Measurements from ENCODE around the gene CHMP6. TPM values are rescaled to one million over a fixed set of nuclear protein-coding genes. Genes with fewer than 3 reads are reported as not detected.

CHMP6 gene
- total RNA-seq, 1 donor from 2014 or later, result 29.9 TPM

DNA sequence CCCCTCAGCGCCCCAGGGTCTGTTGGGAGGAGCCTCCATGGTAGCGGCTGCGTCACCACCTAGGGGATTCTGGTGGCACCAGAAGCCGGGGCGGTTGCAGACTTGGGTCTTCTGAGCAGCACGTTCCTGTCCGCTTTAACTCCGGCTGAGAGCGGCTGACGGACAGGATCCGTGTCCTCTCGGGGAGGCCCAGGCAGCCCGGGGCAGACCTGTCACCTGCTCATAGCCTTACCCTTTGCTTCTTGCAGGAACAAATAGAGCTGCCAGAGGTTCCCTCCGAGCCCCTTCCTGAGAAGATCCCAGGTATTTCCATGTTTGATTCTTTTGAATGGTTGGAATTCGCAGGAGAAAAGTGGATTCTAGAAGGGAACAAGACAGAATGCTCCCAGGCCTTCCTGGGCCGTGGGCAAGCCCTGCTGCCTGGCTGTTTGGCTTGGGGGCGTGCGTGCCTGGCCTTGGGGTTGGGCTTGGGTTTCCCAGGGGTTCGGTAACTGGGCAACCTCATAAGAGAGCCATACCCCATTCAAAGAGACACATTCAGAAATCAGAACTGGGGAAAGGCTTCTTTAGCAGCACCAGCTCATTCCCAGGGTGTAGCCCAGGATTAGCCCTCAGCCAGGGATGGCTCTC is 6.6 kb downstream of the CHMP6 start:
- no peak for TF ChIP-seq CTCF (IDR thresholded peaks at IDR 0.05)
- H3K36me3 ChIP-seq, result peaks cover 52% of the 10 kb centered on the region
- ATAC-seq (no peak), DNase-seq (no peak)
- intact Hi-C loops (cut with DNase I), result no loop called here
- peaks cover 16% of the 10 kb centered on the region for H3K4me1 ChIP-seq
- peaks cover 3% of the 10 kb centered on the region for H3K27me3 ChIP-seq
- H3K9me3 ChIP-seq, result no peaks in the 10 kb centered on the region
- H3K27ac ChIP-seq, result no peak overlapping the region
- H3K4me3 ChIP-seq, result no peak overlapping the region

- Histone ChIP-seq H3K9me3 (no peaks in the 10 kb centered on the region), H3K27ac (no peak overlapping the region), H3K27me3 (peaks cover 10% of the 10 kb centered on the region), H3K4me3 (no peak overlapping the region), H3K4me1 (peaks cover 16% of the 10 kb centered on the region), H3K36me3 (peaks cover 52% of the 10 kb centered on the region)
- no peak for TF ChIP-seq CTCF (IDR thresholded peaks at IDR 0.05)
- DNase-seq (no peak), ATAC-seq (no peak)
- intact Hi-C loops (cut with DNase I), result no loop called here
Observed at GRCh38 chr17:80998748-80999535, 7.3 kb downstream of the CHMP6 start.

- peaks cover 52% of the 10 kb centered on the region for H3K36me3 ChIP-seq
- no peak for TF ChIP-seq CTCF (IDR thresholded peaks at IDR 0.05)
Observed at GRCh38 chr17:80999536-81000333, 8.1 kb downstream of the CHMP6 start.

DNA sequence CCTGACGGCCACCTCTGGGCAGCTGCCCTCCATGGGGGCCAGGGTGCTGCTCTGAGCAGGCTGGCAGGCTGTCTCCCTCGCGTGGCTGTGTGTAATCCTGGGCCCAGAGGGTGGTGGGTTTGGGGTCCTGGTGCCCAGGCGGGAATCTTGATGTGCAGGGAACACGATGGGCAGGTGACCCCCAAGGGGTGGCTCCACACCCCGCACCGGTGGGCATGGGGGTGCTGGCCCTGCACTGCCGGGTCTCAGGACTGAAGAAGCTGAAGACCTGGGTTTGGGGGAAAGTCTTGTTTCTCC is 8.6 kb downstream of the CHMP6 start:
- intact Hi-C loops (cut with DNase I), result no loop called here
- TF ChIP-seq CTCF (IDR thresholded peaks at IDR 0.05), result no peak
- ATAC-seq, result no peak
- DNase-seq, result no peak
- no peaks in the 10 kb centered on the region for H3K9me3 ChIP-seq
- peaks cover 23% of the 10 kb centered on the region for H3K27me3 ChIP-seq
- peaks cover 47% of the 10 kb centered on the region for H3K36me3 ChIP-seq
- peaks cover 22% of the 10 kb centered on the region for H3K4me1 ChIP-seq
- H3K4me3 ChIP-seq, result no peak overlapping the region
- no peak overlapping the region for H3K27ac ChIP-seq

More at GRCh38 chr17:80999536-81000333, 8.1 kb downstream of the CHMP6 start:
- DNase-seq (no peak), ATAC-seq (no peak)
- intact Hi-C loops (cut with DNase I), result no loop called here
- Histone ChIP-seq H3K4me1 (peaks cover 22% of the 10 kb centered on the region), H3K4me3 (no peak overlapping the region), H3K9me3 (no peaks in the 10 kb centered on the region), H3K27ac (no peak overlapping the region), H3K27me3 (peaks cover 18% of the 10 kb centered on the region)

GRCh38 chr17:81000631-81001357 is 9.2 kb downstream of the CHMP6 start:
- no peak for TF ChIP-seq CTCF (IDR thresholded peaks at IDR 0.05)
- peaks cover 28% of the 10 kb centered on the region for H3K27me3 ChIP-seq

More at GRCh38 chr17:81000631-81001357, 9.2 kb downstream of the CHMP6 start:
- no peak overlapping the region for H3K4me3 ChIP-seq
- no peak for ATAC-seq
- H3K9me3 ChIP-seq, result no peaks in the 10 kb centered on the region
- intact Hi-C loops (cut with DNase I), result no loop called here
- H3K36me3 ChIP-seq, result peaks cover 42% of the 10 kb centered on the region
- DNase-seq, result peak; percentile 58
- peaks cover 22% of the 10 kb centered on the region for H3K4me1 ChIP-seq
- H3K27ac ChIP-seq, result no peak overlapping the region

Measured in upper lobe of right lung (tissue), 1 donor.